Measurements from ENCODE around the gene SLC35F2.

DNA sequence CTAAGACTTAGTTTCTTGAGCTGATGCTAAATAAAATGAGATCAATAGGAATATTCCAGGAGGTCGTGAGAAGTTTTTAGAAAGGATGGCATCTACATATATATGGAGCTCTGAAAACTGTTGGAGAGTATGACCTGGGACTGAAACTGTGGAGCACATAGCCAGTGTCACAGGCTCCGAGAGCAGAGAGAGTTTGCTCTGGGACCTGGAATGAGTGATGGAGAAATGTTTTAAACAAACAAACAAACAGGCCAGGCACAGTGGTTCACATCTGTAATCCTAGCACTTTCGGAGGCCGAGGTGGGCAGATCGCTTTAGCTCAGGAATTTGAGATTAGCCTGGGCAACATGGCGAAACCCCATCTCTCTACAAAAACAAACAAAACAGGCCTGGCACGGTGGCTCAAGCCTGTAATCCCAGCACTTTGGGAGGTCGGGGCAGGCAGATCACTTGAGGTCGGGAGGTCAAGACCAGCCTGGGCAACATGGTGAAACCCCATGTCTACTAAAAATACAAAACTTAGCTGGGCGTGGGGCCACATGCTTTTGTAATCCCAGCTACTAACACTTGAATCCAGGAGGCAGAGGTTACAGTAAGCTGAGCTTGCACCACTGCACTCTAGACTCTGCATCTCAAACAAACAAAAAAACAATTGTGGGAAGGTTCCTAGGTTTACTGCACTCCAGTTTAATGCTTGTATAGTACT, 67.1 kb downstream of the SLC35F2 start:
- TF ChIP-seq, protein P1, sequence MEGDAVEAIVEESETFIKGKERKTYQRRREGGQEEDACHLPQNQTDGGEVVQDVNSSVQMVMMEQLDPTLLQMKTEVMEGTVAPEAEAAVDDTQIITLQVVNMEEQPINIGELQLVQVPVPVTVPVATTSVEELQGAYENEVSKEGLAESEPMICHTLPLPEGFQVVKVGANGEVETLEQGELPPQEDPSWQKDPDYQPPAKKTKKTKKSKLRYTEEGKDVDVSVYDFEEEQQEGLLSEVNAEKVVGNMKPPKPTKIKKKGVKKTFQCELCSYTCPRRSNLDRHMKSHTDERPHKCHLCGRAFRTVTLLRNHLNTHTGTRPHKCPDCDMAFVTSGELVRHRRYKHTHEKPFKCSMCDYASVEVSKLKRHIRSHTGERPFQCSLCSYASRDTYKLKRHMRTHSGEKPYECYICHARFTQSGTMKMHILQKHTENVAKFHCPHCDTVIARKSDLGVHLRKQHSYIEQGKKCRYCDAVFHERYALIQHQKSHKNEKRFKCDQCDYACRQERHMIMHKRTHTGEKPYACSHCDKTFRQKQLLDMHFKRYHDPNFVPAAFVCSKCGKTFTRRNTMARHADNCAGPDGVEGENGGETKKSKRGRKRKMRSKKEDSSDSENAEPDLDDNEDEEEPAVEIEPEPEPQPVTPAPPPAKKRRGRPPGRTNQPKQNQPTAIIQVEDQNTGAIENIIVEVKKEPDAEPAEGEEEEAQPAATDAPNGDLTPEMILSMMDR (IDR thresholded peaks at IDR 0.05; ENCODE audit: low read length), result no peak
- TF ChIP-seq EZH2 (optimal IDR thresholded peaks at IDR 0.05; ENCODE audit: low read depth, low read length), result no peak

Data from MM.1S (cell line).